Measurements from ENCODE around the gene PNRC1.

- TF ChIP-seq CTCF (IDR thresholded peaks at IDR 0.05; ENCODE audit: low read length) (no peak), EZH2 (optimal IDR thresholded peaks at IDR 0.05; ENCODE audit: low read depth, low read length) (no peak)
Measured at GRCh38 chr6:89042664-89043063, 37.9 kb upstream of the PNRC1 start.
